SK-MEL-5 (cell line): ENCODE results near the gene LGR6. TPM values are rescaled to one million over a fixed set of nuclear protein-coding genes. Genes with fewer than 3 reads are reported as not detected.

Experiments used
- DNase-seq: peaks from one replicate; pipeline ENCODE4 v3.0.0-alpha.2; 2016; ENCODE audit warnings: low read depth, low spot score
- in situ Hi-C: cut with HindIII; loops from 2 replicates; pipeline ENCODE4 v1.10.0; 2016; ENCODE audit warnings: low sequenced_read_pairs, high pct_unique_total_duplicates, low pct_unique_long_range_greater_than_20kb
- total RNA-seq: library from RNA; depleted of rRNA; stranded (reverse); fragments of >200 nt; shearing (Covaris generic); gene quantifications from 2 replicates; pipeline ENCODE4 v1.2.3, GENCODE V29; 2014

Gene LGR6
- total RNA-seq, 1 experiment from 2014 or later, result not detected

DNA sequence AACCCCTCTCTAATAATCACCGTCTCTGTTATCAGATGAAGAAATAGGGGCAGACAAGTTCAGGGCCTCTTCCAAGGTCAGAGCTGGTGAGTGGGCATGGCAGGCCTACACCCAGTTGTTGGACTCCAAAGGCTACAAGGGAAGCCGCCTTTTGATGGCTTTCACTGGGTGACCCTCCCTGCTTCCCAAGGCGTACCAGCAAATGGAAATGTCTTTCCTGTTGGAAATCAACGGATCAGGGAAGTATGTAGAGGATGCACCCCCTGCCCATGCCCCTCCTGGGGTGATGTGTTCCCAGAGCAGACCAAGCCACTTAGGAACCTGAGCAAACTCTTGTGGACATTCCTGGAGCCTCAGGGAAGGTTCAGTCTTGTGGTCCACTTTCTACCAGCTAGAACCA, 47.4 kb downstream of the LGR6 start:
- no peak for DNase-seq
- in situ Hi-C loops, result no loop called here

DNA sequence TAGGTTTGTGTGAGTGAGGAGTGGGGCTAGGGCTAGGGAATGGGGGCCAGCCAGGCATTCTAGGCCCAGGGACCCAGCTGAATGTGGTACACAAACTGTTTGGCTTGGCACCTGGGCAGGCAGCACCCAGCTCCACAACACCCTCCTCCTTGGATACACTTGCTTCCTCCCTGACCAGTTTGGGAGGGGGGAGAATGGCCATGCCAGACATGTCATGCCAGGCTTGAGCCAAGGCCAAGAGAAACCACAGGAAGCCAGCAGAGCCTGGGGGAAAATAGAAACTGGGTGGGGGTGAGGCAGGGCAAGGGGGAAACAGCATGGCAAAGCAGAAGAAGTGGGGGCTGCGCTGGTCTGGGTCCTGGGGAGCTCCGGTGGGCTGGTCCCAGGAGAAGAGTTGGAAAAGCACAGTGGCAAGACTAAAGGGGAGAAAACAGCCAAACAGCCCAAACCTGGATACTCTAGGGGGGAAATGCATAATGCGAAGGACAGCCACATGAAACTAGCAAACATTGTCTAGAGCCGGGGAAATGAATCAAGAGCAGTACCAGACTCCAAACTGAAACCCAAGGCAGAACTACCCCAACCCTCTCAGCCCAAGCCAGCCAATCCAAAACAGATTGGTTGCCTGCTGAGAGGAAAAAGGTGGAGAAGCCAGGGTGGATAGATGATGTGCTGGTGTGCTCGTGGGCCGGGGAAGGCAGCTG, 47.9 kb downstream of the LGR6 start:
- DNase-seq, result no peak
- in situ Hi-C loops, result no loop called here

DNA sequence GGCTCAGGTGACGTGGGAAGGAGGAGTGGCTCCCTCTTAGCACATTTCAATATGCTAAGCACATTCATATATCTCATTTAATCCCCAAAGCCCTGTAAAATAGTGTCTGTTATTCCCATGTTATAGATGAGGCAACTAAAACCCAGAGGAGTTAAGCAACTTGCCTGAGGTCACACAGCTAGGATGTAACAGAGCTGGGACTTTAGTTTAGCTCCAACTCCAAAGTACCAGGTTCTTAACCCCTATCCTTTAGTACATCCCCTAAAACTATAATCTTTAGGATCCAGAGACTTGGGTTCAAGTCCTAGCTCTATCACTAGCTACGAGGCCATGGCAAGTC, 48.5 kb downstream of the LGR6 start:
- in situ Hi-C loops, result no loop called here
- DNase-seq, result no peak

DNA sequence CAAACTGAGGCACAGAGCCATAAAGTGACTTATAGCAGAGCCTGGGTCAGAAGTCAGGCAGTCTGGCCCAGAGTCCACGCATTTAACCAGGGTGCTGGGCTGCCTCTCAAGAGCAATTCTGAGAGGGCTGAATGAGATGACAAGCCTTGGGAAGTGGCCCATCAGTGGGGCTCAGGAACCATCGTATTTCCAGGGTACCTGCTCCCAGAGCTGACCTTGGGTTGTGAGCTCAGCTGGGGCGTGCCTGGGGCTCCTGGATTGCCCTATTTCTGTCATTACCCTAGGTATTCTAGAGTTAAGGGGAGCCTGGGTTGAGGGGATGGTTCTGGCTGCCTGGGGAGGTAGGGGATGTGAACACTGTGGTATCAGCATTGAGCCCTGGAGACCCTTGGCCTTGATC, 49.4 kb downstream of the LGR6 start:
- in situ Hi-C loops, result no loop called here
- no peak for DNase-seq

DNA sequence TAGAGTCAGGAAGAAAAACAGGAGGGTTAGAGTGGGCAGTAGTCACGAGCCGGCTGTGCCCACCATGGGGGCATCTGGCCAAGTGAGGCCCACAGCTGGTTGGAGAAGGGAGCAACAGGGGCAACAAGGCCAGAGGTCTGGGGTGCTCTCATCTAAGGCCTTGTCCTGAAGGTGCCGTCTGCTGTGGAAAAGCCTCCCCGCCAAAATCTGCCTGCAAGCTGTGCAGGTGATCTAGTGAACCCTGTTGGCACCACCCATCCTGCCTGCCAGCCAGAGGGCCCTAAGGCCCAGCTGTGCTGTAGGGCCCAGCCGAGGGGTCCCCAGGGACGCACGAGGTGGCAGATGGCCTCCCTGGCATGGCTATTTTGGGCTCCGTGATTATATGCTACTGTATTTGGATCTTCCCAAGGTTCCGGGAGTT, 51.3 kb downstream of the LGR6 start:
- no peak for DNase-seq
- in situ Hi-C loops, result no loop called here

DNA sequence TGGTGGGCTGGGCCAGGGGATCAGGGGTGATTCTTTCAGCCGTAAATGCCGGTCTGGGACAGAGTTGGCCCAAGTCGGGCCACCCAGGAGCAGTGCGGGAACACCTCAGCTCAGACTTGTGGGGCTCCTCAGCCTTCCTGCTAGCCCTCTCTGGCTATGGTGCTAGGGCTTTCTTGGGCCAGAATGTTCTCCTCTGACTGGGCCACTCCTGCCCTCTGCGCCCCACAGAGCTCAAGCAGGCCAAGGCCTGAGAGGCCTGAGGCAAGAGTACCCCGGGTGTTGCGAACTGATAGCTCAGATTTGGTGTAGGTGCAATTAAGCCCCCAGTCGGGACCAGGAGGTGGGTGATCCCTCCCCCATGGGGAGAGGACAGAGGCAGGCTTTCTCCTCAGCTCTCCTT, 51.8 kb downstream of the LGR6 start:
- in situ Hi-C loops, result no loop called here
- no peak for DNase-seq

DNA sequence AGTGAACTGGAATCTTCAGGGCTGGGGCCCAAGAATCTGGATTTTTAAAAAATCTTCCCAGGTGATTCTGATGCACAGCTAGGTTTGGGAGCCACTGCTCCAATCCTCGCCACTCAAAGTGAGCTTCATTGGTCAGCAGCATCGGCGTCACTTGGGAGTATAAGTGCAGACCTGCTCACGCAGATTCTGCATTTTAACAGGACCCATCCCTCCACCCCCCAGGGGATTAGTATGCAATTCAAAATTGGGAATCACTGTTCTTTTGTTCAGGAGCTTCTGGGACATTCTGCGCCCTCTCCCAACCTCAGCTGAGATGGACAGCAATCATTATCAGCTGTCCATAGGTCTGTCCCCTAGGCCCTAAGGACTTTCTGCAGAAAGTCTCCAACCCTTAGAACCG, 53.5 kb downstream of the LGR6 start:
- DNase-seq, result no peak
- in situ Hi-C loops, result no loop called here

DNA sequence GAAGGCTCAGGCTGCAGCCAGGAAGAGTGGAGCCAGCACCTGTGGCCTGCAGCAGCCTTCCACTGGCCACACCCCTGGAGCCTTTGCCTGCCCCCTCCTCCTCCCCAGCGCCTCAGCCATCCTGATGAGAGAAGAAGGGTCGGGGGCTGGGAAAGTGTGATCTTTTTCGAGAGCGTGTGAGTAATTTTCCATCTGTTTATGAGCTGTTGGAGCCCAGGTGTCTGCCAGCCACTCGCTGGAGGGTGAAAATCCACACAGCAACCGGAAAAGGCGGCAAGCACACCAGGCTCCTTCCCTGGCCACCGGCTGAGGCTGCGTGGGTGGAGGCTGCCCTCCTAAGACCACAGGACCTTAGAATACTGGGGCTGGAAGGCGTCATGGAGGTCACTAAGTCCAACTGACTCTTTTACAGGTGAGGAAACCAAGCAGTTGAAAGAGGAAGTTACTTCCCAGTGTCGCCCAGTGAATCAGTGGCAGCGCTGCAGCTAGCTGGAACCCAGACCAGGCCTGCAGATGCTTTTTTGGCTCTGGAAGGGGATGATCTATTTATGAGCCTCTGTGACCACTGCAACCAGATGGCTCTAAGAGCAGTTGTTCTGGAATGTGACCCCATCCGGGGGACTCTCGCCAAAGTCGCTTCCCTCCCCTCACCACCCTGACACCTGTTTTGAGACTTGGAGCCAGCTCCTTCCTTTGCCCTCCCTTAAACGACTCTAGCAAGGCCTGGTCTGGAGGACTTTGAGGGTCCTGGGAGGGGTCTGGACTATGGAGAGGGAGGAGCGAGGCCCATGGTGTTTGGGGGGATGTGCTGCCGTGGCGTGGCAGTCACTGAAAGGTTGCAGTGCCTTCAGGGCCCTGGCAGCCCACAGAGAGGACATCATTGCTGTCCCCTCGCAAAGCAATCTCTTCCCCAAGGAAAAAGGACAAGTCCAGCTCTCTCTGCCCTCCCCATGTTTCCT, 54.5 kb downstream of the LGR6 start:
- no peak for DNase-seq
- in situ Hi-C loops, result no loop called here

DNA sequence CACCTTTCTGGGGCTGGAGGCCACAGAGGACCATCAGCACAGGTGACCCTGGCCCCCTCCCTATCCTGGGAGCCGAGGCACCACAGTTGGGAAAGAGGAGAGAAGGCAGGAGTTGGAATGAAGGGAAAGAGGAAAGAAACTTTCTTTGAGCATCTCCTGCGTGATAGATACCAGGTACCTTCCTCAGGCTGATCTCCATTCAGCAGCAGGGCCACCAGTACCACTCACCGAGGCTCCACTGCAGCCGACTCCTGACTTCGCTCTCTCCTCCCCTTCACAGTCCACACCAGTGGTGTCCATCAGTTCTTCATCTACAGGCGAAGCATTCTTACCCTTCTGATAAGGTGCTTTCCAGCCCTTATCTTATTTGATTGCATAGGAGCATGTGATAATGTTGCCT, 55.3 kb downstream of the LGR6 start:
- in situ Hi-C loops, result no loop called here
- DNase-seq, result no peak

DNA sequence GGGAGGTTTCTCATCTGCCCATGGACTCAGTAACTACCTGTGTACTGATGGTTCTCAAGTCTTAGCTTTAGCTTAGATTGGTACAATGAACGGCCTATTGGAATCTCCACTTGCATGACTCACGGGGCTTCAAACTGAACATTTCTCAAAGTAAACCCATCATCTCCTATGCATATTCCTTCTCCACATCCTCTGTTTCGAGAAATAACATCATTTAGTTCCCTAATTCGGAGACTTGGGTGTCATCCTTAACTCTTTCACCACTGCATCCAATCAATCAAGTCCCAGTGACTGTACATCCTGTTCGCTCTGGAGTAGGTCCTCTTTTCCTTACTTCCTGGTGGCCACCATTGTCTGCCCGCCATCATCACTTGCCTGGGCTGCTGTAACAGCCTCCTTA, 55.8 kb downstream of the LGR6 start:
- no peak for DNase-seq
- in situ Hi-C loops, result no loop called here

DNA sequence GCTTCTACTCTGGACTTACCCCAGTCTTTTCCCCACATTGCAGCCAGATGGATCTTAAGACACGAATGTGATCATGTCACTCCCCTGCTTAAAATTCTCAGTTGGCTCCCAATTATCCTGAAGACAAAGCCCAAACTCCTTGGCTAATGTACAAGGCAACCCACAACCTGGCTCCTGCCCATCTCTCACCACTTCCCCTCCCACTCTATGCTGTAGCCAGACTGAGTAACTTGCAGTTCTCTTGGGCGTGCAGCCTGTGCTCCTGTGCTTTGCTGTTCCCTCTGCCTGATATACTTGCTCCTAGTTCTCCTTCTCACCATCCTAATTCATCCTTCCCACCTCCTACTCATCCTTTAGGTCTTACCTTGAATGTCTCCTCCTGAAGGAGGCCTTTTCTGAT, 56.2 kb downstream of the LGR6 start:
- in situ Hi-C loops, result no loop called here
- no peak for DNase-seq

DNA sequence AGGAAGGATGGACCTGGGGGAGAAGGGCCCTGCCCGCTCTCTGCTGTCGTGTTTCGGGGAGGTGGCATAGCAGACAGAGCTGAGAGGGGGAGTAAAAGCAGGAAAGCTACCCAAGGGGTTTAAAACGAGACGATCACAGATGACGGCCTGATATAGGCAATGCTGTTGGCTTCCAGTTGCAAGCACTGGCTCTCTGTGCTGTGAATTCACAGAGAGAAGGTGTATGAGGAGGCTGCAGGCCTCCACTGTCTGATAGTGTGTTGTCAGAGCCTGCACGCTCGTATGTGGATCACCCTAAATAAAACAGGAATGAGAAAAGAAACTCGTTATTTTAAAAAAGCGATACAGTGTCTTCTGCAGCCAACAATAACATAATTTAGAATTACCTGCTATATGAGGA, 57.4 kb downstream of the LGR6 start:
- in situ Hi-C loops, result no loop called here
- DNase-seq, result no peak

DNA sequence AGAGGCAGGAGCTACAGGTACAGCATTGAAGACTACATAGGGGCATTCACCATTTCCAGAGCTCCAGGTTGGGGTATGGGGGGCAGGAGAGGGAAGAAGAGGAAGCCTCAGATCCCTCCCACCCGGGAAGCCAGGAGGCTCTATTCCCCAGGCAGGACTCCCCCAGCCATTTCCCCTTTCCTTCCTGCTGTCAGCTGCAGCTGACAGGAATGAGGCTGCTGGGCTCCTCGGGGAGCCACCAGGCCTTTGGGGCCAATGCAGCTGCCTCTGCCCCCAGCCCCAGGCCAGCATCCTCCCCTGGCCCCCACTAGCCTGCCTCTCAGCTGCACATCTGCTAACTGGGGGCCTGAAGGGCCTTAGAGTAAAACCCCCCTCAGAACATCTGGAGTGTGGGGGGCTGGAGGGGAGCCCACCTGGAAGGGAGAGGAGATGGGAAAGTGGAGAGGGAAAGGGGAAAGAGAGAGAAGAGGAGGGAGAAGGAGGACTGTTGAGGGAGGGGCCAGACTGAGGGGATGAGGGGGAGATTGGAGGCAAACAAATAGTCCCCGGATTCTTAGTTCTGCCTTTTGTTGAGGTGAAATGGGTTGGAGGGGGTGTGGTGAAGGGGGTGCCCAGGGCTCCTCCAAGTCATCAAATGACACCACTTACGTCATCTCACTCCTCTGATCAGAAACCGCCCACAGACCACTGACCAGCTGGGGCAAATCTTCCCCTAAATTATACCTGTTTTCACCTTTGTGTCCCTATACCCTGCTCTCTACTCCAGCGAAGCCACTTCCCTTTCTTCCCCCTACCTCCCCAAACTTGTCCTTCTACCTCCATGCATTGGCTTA, 58.0 kb downstream of the LGR6 start:
- no peak for DNase-seq
- in situ Hi-C loops, result no loop called here

DNA sequence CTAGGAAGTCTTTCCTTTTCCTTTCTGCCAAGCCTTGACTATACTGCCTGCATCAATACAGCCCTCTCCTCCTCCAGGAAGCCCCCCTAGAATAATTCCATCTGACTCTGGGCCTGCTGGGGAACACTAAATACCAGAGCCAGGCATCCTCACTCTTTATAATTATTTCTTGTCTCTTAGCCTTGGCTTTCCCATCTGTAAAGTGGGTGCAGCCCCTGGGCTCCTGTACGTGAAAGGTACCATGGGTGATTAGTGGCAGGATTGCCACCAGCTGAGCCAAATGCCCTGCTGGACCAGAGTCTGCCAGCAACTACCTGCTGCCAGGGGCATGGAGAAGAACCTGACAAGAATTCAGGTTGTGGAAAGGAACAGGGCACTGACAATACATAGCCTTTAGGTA, 58.7 kb downstream of the LGR6 start:
- in situ Hi-C loops, result no loop called here
- DNase-seq, result no peak

DNA sequence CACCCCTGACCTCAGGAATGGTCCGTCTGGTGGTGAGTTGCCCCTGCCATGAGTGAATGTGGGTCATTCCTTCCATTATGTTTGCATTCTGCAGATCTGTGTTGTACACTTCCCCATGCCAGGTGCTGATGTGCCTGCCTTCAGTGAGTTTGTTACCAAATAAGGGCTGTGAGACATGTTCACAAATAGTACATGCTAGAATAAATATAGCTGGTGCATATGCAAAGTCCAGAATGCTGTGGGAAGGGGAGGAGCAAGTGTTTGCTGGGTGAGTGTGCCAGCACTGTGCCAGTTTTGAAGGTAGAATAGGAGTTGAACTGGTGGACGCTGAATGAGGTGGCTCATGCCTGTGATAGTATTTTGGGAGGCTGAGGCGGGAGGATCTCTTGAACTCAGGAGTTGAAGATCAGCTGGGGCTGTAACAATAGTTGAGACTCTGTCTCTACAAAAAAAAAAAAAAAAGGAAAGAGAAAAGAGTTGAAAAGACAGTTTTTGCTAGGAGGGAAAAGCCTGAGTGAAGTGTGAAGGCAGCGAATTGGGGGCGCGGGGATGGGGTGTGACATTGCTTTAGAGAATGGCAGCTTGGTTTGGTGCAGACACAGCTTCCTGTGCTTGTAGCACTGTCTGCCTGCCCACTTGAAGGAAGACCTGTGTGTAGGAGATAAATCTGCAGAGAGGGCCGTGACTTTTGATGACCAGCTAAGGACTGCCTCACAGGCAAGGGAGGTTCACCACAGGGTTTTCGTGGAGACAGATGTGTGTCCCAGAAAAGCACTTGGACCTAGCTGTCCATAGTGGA, 61.1 kb downstream of the LGR6 start:
- DNase-seq, result no peak
- in situ Hi-C loops, result no loop called here

DNA sequence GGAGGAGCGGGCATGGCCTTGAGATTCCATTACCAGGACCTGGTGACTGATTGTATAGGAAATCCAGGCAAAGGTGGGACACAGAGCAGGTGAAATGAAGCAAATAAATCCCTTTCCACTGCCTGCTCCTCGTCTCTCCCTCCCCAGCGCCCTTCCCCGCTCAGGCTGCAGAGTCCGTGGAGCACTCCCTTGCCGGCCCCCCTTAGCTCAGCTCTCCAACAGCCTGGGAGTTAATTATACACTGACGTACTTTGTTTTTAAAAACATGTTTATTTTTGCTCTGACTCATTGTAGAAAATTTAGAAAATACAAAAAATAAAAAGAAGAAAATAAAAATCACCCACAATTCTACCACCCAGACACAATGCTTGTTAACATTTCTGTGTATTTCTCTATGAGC, 61.7 kb downstream of the LGR6 start:
- in situ Hi-C loops, result no loop called here
- DNase-seq, result no peak

DNA sequence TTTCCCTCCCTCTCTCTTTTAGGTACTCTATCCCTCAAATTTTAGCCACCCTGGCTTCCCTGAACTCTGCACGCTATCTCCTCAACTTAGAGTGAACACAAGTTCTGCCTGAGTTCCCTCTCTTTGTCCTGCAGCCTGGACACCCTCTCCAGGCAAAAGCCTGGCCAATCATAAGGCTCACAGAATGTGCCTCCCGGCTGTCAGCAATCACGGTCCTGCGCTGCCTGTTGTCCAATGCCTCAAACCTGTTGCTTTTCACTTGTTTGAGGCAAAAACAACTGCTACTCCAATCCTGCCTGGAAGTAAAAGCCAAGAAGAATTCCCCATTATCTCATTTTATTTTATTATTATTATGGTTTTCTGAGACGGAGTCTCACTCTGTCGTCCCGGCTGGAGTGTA, 66.1 kb downstream of the LGR6 start:
- DNase-seq, result no peak
- in situ Hi-C loops, result no loop called here
